Hepatocyte (in vitro differentiated cells): ENCODE measurements around the gene HAUS7. TPM values are rescaled to one million over a fixed set of nuclear protein-coding genes. Genes with fewer than 3 reads are reported as not detected.

Experiments
- DNase-seq: peaks from one replicate; pipeline ENCODE4 v3.0.0-alpha.2; 2016; ENCODE audit warnings: low spot score
- H2AFZ ChIP-seq: fragments of 200-600 bp; sonication (generic); 2 replicates; pipeline ENCODE4 v1.6.0; 2016; ENCODE audit warnings: antibody characterized with exemption, mild to moderate bottlenecking
- H3K27ac ChIP-seq: fragments of 200-600 bp; sonication (generic); 2 replicates; pipeline ENCODE4 v1.5.1; 2016; ENCODE audit warnings: mild to moderate bottlenecking
- H3K27me3 ChIP-seq: fragments of 200-600 bp; sonication (generic); 2 replicates; pipeline ENCODE4 v1.6.1; 2016
- H3K36me3 ChIP-seq: fragments of 200-600 bp; sonication (generic); replicated peaks from 2 replicates; pipeline ENCODE4 v1.5.1; 2016; ENCODE audit warnings: low read depth; ENCODE audit not compliant: insufficient read depth
- H3K4me1 ChIP-seq: fragments of 200-600 bp; sonication (generic); 2 replicates; pipeline ENCODE4 v1.5.1; 2016; ENCODE audit warnings: mild to moderate bottlenecking, moderate library complexity; ENCODE audit not compliant: insufficient read depth
- H3K4me2 ChIP-seq: fragments of 200-600 bp; sonication (generic); 2 replicates; pipeline ENCODE4 v1.6.0; 2016
- H3K4me3 ChIP-seq: fragments of 200-600 bp; sonication (generic); 2 replicates; pipeline ENCODE4 v1.5.1; 2016; ENCODE audit warnings: mild to moderate bottlenecking
- H3K79me2 ChIP-seq: fragments of 200-600 bp; sonication (generic); 2 replicates; pipeline ENCODE4 v1.6.0; 2017; ENCODE audit warnings: mild to moderate bottlenecking
- H3K9me2 ChIP-seq: fragments of 200-600 bp; sonication (generic); replicated peaks from 2 replicates; pipeline ENCODE4 v1.6.0; 2017; ENCODE audit warnings: mild to moderate bottlenecking; ENCODE audit not compliant: insufficient read depth
- H3K9me3 ChIP-seq: fragments of 200-600 bp; sonication (generic); 2 replicates; pipeline ENCODE4 v1.5.1; 2016; ENCODE audit warnings: low read depth, mild to moderate bottlenecking
- H4K20me1 ChIP-seq: fragments of 200-600 bp; sonication (generic); 2 replicates; pipeline ENCODE4 v1.6.0; 2016; ENCODE audit warnings: mild to moderate bottlenecking; ENCODE audit not compliant: insufficient read depth, poor library complexity, severe bottlenecking
- CTCF ChIP-seq: fragments of 200-600 bp; sonication (generic); IDR thresholded peaks from 2 replicates; pipeline ENCODE4 v1.5.1; 2016; ENCODE audit warnings: antibody characterized with exemption, mild to moderate bottlenecking; ENCODE audit not compliant: poor library complexity
- EZH2 ChIP-seq: fragments of 200-600 bp; sonication (generic); IDR thresholded peaks from 2 replicates; pipeline ENCODE4 v1.6.1; 2016; ENCODE audit warnings: antibody characterized with exemption, mild to moderate bottlenecking, borderline replicate concordance
- EZH2phosphoT487 ChIP-seq: fragments of 200-600 bp; sonication (generic); IDR thresholded peaks from one replicate; pipeline ENCODE4 v1.6.1; 2018; ENCODE audit warnings: antibody characterized with exemption, mild to moderate bottlenecking, low read depth, moderate library complexity; ENCODE audit not compliant: unreplicated experiment, severe bottlenecking
- WGBS: methylation state at CpG from one replicate; pipeline ENCODE4 v1.1.6; 2016; ENCODE audit warnings: low lambda C conversion rate; ENCODE audit errors: missing lambda C conversion rate; 5-methylcytosine and 5-hydroxymethylcytosine counted together
- polyA plus RNA-seq: library from polyadenylated mRNA; unstranded; fragments of >200 nt; fragmentation: Nextera tagmentation; extraction: Ambion mirVana; gene quantifications from 2 replicates; pipeline ENCODE4 v1.2.1, GENCODE V29; 2016
- total RNA-seq: library from RNA; depleted of rRNA; stranded (reverse); fragments of >200 nt; gene quantifications from 2 replicates; pipeline ENCODE4 v1.2.3, GENCODE V29; 2014

Gene HAUS7
- total and polyA plus RNA-seq, 2 experiments from 2014 or later, result 17.5 to 23.1 TPM

GRCh38 chrX:153450114-153450948, 20.0 kb downstream of the HAUS7 start:
- no peaks in the 10 kb centered on the region for H3K4me1 ChIP-seq

GRCh38 chrX:153449368-153450113, 20.8 kb downstream of the HAUS7 start:
- H3K79me2 ChIP-seq, result no peaks in the 10 kb centered on the region

More at GRCh38 chrX:153450114-153450948, 20.0 kb downstream of the HAUS7 start:
- no peak for TF ChIP-seq CTCF
- no peak for TF ChIP-seq EZH2phosphoT487
- TF ChIP-seq EZH2, result no peak
- Histone ChIP-seq H3K27ac (no peak overlapping the region), H4K20me1 (no peaks in the 10 kb centered on the region), H3K27me3 (no peaks in the 10 kb centered on the region), H3K4me3 (no peak overlapping the region), H3K9me3 (no peaks in the 10 kb centered on the region), H2AFZ (no peak overlapping the region), H3K36me3 (no peaks in the 10 kb centered on the region), H3K4me2 (no peak overlapping the region), H3K9me2 (no peaks in the 10 kb centered on the region), H3K79me2 (no peaks in the 10 kb centered on the region)
- WGBS, result 87% methylated on average over 26 of the region's 26 CpGs
- peak; percentile 1 for DNase-seq

GRCh38 chrX:153448556-153449367, 21.6 kb downstream of the HAUS7 start:
- Histone ChIP-seq H3K27ac (no peak overlapping the region), H3K4me2 (no peak overlapping the region), H2AFZ (no peak overlapping the region), H3K9me3 (no peaks in the 10 kb centered on the region), H3K4me1 (no peaks in the 10 kb centered on the region), H4K20me1 (no peaks in the 10 kb centered on the region), H3K27me3 (no peaks in the 10 kb centered on the region), H3K9me2 (no peaks in the 10 kb centered on the region), H3K79me2 (no peaks in the 10 kb centered on the region), H3K4me3 (no peak overlapping the region), H3K36me3 (no peaks in the 10 kb centered on the region)
- WGBS, result 86% methylated on average over 15 of the region's 21 CpGs
- DNase-seq, result no peak
- TF ChIP-seq EZH2, result no peak
- no peak for TF ChIP-seq EZH2phosphoT487
- TF ChIP-seq CTCF, result no peak

More at GRCh38 chrX:153449368-153450113, 20.8 kb downstream of the HAUS7 start:
- no peak overlapping the region for H2AFZ ChIP-seq
- no peaks in the 10 kb centered on the region for H3K27me3 ChIP-seq
- no peak for TF ChIP-seq CTCF
- no peak for TF ChIP-seq EZH2
- TF ChIP-seq EZH2phosphoT487, result no peak
- no peaks in the 10 kb centered on the region for H3K9me3 ChIP-seq
- no peaks in the 10 kb centered on the region for H3K9me2 ChIP-seq
- H3K36me3 ChIP-seq, result no peaks in the 10 kb centered on the region
- 79% methylated on average over 15 of the region's 15 CpGs for WGBS
- no peaks in the 10 kb centered on the region for H4K20me1 ChIP-seq
- no peaks in the 10 kb centered on the region for H3K4me1 ChIP-seq
- no peak overlapping the region for H3K4me3 ChIP-seq
- peak; percentile 2 for DNase-seq
- no peak overlapping the region for H3K27ac ChIP-seq
- H3K4me2 ChIP-seq, result no peak overlapping the region
